GM19043 (cell line): ENCODE measurements around the gene DDX18.
A peak's percentile ranks its signal among the peaks of the same experiment; 100 is the strongest.

Experiments
- ATAC-seq: cut with Tn5 transposase; IDR thresholded peaks from one replicate; pipeline ENCODE4 v1.9.1; 2021; ENCODE audit warnings: low read depth; ENCODE audit not compliant: unreplicated experiment

DDX18 gene

GRCh38 chr2:117833911-117834310 is 19.4 kb downstream of the DDX18 start:
- ATAC-seq: no peak

GRCh38 chr2:117834992-117835391 is 20.5 kb downstream of the DDX18 start:
- no peak for ATAC-seq

- ATAC-seq: peak; percentile 92
Measured at GRCh38 chr2:117835990-117836760, 21.7 kb downstream of the DDX18 start.

- ATAC-seq: no peak
Measured at GRCh38 chr2:117845304-117845703, 30.8 kb downstream of the DDX18 start.

GRCh38 chr2:117850015-117850414 is 35.5 kb downstream of the DDX18 start:
- ATAC-seq: no peak

GRCh38 chr2:117850461-117850860 is 36.0 kb downstream of the DDX18 start:
- ATAC-seq: no peak

GRCh38 chr2:117851969-117852368 is 37.5 kb downstream of the DDX18 start:
- no peak for ATAC-seq

GRCh38 chr2:117853316-117853715 is 38.8 kb downstream of the DDX18 start:
- no peak for ATAC-seq

- no peak for ATAC-seq
Measured at GRCh38 chr2:117853873-117854272, 39.4 kb downstream of the DDX18 start.

- no peak for ATAC-seq
Measured at GRCh38 chr2:117854610-117855009, 40.1 kb downstream of the DDX18 start.

GRCh38 chr2:117855886-117856285 is 41.4 kb downstream of the DDX18 start:
- no peak for ATAC-seq

- no peak for ATAC-seq
Measured at GRCh38 chr2:117856415-117857210, 42.1 kb downstream of the DDX18 start.

GRCh38 chr2:117858336-117858735 is 43.8 kb downstream of the DDX18 start:
- ATAC-seq: no peak

GRCh38 chr2:117858892-117859531 is 44.5 kb downstream of the DDX18 start:
- no peak for ATAC-seq

- no peak for ATAC-seq
Measured at GRCh38 chr2:117859532-117859911, 45.0 kb downstream of the DDX18 start.

GRCh38 chr2:117859924-117860647 is 45.6 kb downstream of the DDX18 start:
- ATAC-seq: no peak

GRCh38 chr2:117862459-117862858 is 48.0 kb downstream of the DDX18 start:
- ATAC-seq: no peak

- ATAC-seq: no peak
Measured at GRCh38 chr2:117875786-117876185, 61.3 kb downstream of the DDX18 start.

GRCh38 chr2:117879003-117879402 is 64.5 kb downstream of the DDX18 start:
- ATAC-seq: no peak
